ENCODE results near the gene UFC1.

The UFC1 gene

GRCh38 chr1:161172349-161172748 lies 18.6 kb downstream of the UFC1 start:
- DNase-seq, result no peak

- DNase-seq, result no peak
Observed at GRCh38 chr1:161172776-161173376, 19.1 kb downstream of the UFC1 start.

- no peak for DNase-seq
Observed at GRCh38 chr1:161173711-161174110, 19.9 kb downstream of the UFC1 start.

GRCh38 chr1:161174911-161175310 lies 21.1 kb downstream of the UFC1 start:
- no peak for DNase-seq

GRCh38 chr1:161175771-161176453 lies 22.1 kb downstream of the UFC1 start:
- DNase-seq, result no peak

- no peak for DNase-seq
Observed at GRCh38 chr1:161176468-161177111, 22.8 kb downstream of the UFC1 start.

- peak; percentile 74 to 89 for DNase-seq
Observed at GRCh38 chr1:161177112-161177935, 23.5 kb downstream of the UFC1 start, which contains the start of gene B4GALT3. Gene B4GALT3, minus strand, starts transcription at chr1:161177507. Its CDS starts 1,447 bp downstream, at chr1:161176060.

GRCh38 chr1:161177936-161178244 lies 24.1 kb downstream of the UFC1 start:
- DNase-seq, result peak in 1 of 2 experiments; percentile 24

- no peak for DNase-seq
Observed at GRCh38 chr1:161179698-161180097, 25.9 kb downstream of the UFC1 start.

GRCh38 chr1:161180639-161181038 lies 26.9 kb downstream of the UFC1 start:
- DNase-seq, result peak in 1 of 2 experiments; percentile 61

- DNase-seq, result no peak
Observed at GRCh38 chr1:161182214-161182613, 28.4 kb downstream of the UFC1 start.

GRCh38 chr1:161185282-161185682 lies 31.5 kb downstream of the UFC1 start:
- DNase-seq, result peak; percentile 99

GRCh38 chr1:161185732-161186311 lies 32.0 kb downstream of the UFC1 start:
- DNase-seq, result peak in 1 of 2 experiments; percentile 30

- no peak for DNase-seq
Observed at GRCh38 chr1:161187311-161187710, 33.5 kb downstream of the UFC1 start.

- DNase-seq, result no peak
Observed at GRCh38 chr1:161188381-161188780, 34.6 kb downstream of the UFC1 start.

- no peak for DNase-seq
Observed at GRCh38 chr1:161189036-161189435, 35.3 kb downstream of the UFC1 start.

- peak; percentile 31 to 74 for DNase-seq
Observed at GRCh38 chr1:161190962-161191521, 37.3 kb downstream of the UFC1 start.

- no peak for DNase-seq
Observed at GRCh38 chr1:161191971-161192370, 38.2 kb downstream of the UFC1 start.

- peak; percentile 71 to 75 for DNase-seq
Observed at GRCh38 chr1:161192476-161193465, 39.0 kb downstream of the UFC1 start.

GRCh38 chr1:161193561-161194235 lies 39.9 kb downstream of the UFC1 start:
- no peak for DNase-seq

- no peak for DNase-seq
Observed at GRCh38 chr1:161195171-161195570, 41.4 kb downstream of the UFC1 start.
